GM18526 (cell line): Measurements from ENCODE around the gene MYBPH.

Experiments
- POLR2A ChIP-seq: IDR thresholded peaks from 3 replicates; pipeline ENCODE4 v1.6.1; 2011; ENCODE audit not compliant: insufficient read length; ENCODE audit errors: extremely low read depth

MYBPH gene

DNA sequence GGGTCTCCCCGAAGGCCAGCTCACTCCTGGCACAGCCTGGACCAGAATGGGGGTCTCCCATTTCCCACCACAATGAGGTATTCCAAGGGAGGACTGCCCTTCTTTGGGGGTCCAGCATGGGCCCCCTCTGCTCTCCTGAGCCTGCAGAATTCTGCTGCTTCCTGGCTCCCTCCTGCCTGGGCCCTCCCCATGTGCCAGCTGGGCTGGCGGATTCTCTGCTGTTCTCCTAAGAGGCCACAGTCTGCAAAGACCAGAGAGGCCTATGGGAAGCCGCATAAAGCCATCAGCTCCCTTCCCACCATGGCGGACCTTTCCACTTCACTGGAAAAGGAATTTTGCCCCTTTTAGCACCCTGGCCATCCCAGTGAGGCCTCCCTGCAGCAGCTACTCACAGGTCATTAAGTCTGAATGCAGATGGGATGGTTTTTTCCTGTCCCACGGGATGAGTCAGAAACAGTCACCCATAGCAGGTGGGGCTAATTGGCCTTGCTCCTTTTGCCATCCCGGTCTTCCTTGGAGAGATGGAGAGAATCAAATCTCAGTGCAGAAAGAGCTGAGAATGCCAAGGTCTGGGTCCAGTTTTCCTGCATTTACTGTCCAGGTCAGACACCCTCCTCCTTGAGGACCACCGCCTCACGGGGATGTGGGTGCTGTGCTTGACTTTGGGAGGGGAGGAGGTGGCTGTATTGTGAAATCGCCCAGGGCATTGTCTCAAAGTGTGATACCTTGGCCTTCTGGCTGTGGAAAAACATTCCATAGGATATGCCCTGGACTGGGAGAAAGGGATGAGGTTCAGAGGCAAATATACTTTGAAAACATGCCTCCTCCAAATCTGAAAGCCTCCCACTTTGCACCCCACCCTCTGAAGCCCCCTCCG lies 23.2 kb downstream of the MYBPH start:
- TF ChIP-seq POLR2A, result no peak

DNA sequence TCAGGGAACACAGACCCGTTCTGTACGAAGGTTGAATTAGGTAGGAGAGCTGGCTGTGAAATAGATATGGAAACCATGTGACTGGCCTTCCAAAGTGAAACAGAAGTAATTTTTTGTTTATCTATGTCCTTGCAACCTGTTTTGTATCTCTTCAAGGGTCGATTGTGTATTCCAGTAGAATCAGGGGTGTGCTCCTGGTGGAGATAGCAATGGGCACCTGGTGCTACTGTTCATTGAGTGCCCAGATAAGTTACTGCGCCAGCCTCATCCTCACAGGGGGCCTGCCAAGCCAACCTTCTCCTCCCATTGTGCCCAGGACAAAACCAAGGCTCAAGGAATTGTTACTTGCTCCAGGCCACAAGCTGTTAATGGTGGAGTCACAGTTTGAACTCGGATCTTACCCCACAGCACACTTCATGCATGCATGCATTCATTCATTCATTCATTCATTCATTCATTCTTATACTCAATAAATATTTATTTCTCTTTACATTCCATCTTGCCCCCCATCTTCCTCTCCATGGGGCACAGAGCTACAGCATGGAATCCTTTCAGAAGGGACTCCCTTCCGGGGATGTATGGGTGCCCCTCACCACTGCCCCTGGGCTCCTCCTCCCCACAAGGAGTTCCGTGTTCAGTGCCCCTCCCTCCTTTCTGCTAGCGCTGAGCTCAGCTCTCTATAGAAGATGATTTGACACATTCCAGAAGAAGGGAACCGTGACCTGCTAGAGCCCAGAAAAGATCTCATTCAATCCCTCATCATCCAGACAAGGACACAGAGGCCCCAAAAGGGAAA lies 24.1 kb downstream of the MYBPH start:
- no peak for TF ChIP-seq POLR2A

DNA sequence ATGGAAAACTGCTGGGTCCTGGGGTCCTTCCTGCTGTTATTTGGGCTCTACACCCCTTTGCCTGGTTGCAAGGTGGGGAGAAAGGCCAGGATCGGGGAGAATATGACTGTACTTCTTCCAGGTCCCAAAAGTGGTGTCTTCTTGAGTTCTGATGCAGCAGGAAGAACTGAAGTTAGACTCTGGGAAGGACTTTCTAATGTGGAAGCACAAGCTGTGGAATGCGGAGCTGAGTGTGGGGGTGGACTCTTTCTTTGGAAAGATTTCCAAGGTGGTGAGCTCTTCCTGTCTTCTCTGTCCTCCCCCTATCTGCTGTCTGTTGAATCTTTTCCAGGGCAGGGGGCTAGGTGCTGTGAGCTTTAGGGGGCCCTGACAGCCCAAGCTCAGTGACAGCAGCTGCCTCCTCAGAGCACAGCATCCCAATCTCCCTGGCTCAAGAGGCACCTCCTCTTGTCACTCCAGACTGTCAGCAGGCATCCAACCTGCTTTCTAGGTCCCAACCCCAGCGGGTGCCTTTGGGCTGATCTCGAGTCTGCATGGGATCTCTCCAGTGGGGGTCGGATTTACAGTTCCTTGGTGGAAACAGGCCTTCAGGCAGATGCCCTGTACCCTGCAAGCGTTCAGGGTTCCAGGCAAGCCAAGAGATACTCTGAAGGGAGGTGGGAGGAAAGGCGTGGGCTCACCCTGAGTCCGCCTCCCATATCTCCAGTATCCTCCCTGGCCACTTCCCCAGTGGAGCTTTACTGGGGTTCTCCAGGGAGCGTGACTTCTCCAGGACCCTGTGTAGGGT lies 24.9 kb downstream of the MYBPH start:
- TF ChIP-seq POLR2A, result no peak

DNA sequence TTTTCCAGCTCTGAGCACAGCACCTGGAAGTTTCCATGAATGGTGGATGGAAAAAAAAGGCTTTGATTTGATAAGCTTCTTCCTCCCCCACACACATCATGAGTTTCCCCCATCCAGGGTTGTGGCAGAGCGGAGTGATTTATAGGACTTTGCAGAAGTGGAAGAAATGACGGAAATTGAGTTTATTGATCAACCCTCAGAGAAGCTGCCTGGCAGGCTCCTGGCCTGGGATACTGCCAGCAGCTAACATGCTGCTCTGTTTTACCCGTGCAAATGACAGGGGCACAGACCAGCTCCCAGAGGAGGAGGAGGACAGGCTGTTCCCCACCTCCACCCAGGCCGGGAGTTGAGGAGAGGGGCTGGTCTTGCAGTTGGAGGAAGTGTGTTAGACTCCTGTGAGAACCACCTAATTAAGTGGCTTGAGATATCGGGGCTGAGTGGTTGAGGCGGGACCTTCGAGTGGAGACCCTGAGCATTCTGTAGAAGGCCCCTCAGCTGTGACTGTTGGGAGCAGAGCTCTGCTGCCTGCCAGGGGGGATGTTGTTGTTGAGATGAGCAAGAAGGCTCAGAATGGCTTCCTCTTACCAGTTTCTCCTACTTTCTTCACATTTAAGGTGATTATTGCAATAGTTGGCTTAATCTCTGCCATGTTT lies 26.3 kb downstream of the MYBPH start:
- TF ChIP-seq POLR2A, result no peak

DNA sequence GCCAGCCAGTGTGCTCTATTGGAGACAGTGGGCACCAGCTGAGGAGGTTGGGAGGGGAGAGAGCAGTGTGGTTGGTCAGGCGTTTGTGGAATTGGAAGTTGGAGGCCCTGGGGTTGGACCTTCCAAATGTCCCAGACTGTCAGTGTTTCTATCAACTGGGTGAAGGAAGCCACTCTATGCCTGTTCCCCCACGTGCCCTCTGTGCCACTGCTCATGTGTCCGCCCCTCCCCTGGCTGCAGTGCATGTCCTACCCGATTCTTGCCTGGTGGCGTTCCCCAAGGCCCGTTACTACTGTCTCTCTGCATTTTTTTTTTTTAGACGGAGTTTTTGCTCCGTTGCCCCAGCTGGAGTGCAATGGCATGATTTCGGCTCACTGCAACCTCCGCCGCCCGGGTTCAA lies 27.0 kb downstream of the MYBPH start:
- TF ChIP-seq POLR2A, result no peak

DNA sequence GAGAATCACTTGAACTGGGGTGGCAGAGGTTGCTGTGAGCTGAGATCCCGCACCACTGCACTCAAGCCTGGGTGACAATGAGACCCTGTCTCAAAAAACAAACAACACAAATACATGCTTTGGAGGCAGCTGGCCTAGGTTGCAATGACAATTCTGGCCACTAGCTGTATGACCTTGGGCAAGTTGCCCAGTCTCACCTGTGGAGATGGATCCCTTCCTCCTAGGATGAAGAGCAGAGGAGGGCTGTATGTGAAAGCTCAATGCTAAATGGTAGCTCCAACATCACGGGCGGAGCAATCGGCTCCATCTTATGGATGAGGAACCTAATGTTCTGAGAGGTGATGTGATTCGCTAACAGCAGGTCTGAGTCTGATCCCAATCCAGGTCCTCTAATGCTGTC lies 27.5 kb downstream of the MYBPH start:
- no peak for TF ChIP-seq POLR2A

DNA sequence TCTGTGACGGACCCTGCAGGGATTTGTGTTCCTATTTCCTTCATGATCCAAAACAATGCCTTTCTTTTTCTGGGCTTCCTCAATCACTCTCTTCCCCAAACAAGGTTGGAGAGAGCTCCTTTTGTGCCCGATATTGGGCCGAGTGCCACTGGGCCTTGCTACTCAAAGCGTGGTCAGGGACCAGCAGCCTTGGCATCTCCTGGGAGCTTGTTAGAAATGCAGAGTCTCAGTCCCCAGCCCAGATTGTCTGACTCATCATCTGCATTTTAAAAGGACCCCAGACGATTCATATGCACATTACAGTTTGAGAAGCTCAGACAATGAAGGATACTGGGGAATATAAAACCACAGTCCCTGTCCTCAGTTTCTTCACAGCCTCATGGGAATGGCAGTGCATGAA lies 28.2 kb downstream of the MYBPH start:
- no peak for TF ChIP-seq POLR2A

DNA sequence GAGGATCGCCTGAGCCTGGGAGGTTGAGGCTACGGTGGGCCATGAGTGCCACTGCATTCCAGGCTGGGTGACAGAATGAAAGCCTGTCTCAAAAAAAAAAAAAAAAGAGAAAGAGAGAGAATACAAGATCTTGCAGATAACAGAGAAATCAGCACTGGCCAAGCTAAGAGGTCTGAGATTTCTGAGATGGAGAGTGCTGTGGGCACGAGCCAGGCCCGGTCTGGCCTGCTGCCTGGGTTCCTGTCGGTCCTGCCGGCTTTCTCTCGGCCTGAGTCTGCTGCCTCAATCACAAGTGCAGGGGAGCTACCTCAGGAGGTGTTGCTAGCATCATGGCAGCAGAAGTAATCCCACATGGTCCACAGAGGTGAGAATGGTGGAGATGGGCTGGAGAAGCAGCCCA lies 29.1 kb downstream of the MYBPH start:
- no peak for TF ChIP-seq POLR2A

DNA sequence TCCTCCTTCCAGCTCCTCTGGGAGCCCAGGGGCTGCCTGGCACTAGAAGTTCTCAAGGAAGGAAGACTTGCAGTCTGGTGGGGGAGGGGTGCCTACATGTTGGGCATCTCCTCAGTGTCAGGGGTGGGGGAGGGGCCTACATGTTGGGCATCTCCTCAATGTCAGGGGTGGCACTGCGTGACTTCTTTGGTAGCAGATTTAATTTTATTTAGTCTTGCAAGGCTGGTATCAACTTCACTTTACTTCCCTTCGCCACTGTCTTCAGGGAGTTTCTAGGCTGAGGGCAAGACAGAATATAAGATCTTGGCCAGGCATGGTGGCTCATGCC lies 29.6 kb downstream of the MYBPH start:
- no peak for TF ChIP-seq POLR2A

DNA sequence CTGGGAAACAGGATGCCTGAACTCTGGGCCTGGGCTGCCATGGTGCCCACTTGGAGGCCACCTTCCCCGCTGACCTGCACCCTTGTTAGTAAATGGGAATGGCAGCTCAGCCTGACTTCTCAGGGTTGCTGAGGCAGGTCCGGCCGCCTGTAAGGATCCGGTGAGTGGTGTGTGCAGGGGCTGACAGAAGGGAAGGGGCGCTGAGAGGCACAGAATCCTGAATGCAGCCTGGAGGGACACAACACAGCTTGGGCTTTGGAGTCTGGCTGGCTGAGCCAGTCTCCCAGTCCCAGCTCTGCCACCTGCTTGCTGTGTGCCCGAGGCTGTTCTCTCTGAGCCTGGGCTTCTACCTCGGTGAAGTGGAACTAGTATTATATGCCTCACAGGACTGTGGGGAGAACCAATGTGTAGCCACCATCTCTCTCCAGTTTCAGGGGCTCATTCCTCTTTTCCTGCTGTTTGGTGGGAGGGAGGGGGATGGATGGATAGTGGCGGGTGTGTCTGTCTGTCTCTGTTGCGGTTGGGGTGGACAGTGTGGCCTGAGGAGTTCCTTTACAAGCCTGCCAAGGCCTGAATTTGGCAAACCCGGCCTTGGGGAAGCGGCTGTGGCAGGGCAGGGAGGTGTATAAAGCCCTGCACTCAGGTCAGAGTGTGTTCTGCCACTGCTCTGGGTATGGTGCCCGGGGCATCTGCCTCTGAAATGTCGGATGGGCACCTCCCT lies 30.1 kb downstream of the MYBPH start:
- no peak for TF ChIP-seq POLR2A

DNA sequence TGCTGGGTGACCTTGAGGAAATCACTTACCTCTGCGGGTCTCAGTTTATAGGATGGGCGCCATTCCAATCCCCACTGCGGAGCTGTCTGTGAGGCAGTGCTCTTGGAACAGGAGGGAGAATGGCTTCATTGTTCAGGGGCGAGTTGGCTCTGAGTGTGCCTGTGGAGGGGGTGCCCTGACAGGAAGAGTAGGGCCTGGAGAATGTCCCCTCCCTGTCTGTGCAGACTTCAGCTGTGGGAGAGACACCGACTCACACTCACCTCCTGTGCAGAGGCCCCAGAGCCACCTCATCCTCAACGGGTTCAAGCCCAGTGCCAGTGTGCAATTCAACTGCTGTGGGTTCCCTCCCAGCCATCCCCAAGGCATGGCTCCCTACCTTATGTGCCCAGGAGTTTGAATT lies 31.0 kb downstream of the MYBPH start:
- no peak for TF ChIP-seq POLR2A

DNA sequence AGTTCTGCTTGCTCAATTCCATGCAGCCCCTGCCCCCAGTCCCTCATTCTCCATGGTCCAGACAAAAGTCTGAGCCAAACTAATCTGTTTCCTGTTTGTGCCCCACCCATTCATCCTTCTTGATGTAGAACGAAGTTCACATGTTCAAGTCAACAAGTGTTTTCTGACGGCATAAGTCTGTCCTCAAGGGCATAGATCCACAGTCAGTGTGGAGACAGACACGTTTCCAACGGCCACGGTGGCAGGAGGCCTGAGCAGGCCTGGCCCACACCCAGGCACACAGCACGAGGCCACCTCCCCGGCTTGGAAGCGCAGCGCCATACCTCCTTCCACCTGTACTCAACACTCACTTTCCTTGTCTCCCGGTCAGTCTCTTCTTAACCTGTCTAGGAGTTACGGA lies 32.0 kb downstream of the MYBPH start:
- TF ChIP-seq POLR2A, result no peak

DNA sequence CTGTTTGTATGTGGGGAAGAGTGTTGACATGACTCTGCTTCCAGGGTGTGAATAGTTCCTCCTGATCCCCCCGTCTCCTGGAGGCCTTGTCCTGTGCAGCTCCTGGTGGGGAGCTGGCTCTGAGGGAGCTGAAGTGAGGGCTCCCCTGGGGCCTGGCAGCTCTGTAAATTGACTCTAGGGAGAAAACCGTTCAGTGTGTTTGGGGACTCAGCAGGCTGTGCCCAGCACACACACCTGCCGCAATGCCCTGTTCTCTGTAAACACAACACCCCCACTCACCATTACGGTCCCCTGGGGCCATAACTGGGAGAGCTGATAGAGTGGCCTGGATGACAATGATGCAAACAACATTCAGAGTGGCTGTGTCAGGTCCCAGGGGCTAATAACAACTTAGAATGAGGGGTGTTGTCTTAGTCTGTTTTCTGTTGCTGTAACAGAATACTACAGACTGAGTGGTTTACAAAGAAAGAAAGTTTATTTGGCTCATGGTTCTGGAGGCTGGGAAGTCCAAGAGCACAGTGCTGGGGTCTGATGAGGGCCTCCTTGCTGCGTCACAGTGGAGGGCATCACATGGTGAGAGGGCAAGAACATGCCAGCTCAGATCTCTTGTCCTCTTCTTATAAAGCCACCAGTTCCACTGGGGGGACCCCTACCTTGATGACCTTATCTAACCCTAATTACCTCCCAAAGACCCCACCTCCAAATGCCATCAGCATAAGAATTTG lies 32.8 kb downstream of the MYBPH start:
- TF ChIP-seq POLR2A, result no peak

DNA sequence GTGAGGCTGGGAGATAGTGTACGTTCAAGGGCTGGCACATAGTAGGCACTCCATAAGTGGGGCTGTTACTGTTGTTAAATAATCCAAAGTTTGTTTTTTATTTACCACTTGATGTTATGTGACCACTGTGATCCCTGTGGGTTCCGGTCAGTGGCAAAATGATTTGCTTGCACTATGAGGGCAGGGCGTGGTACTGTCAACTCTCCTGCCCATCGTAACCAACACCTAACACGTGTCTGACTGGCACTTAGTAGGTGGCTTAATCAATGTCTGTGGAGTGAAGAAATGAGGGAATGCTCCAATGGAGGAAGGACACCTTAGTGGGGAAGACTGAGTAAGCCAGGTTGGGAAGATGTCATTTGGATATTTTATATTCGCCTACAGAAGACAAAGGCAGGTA lies 33.5 kb downstream of the MYBPH start:
- no peak for TF ChIP-seq POLR2A
